ENCODE data around the gene SAP30BP.
A peak's percentile ranks its signal among the peaks of the same experiment; 100 is the strongest.

SAP30BP gene

GRCh38 chr17:75630071-75630917 lies 36.8 kb upstream of the SAP30BP start:
- TF ChIP-seq, protein P1, sequence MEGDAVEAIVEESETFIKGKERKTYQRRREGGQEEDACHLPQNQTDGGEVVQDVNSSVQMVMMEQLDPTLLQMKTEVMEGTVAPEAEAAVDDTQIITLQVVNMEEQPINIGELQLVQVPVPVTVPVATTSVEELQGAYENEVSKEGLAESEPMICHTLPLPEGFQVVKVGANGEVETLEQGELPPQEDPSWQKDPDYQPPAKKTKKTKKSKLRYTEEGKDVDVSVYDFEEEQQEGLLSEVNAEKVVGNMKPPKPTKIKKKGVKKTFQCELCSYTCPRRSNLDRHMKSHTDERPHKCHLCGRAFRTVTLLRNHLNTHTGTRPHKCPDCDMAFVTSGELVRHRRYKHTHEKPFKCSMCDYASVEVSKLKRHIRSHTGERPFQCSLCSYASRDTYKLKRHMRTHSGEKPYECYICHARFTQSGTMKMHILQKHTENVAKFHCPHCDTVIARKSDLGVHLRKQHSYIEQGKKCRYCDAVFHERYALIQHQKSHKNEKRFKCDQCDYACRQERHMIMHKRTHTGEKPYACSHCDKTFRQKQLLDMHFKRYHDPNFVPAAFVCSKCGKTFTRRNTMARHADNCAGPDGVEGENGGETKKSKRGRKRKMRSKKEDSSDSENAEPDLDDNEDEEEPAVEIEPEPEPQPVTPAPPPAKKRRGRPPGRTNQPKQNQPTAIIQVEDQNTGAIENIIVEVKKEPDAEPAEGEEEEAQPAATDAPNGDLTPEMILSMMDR (conservative IDR thresholded peaks at IDR 0.05) = no peak
- H3K27ac ChIP-seq = no peak overlapping the region

DNA sequence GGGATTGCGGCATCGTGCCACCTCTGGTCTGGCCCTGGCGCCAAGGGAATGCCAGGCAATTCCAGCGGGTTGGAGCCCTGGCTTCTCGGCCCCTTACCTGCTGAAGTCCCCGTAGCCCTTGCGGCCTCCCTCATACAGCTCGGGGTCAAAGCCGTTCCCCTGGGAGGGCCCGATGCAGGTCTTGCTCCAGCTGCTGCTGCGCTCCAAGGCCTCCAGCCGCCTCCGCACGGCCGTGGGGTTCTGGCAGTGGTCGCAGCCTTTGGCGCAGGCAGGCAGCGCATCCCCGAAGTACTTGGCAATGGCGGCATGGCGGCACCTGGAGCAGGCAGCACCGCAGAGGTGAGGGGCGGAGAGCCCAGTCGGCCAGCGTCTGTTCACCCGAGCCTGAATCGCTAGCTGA lies 35.8 kb upstream of the SAP30BP start:
- H3K27ac ChIP-seq = no peak overlapping the region
- TF ChIP-seq, protein P1 (conservative IDR thresholded peaks at IDR 0.05) = no peak

DNA sequence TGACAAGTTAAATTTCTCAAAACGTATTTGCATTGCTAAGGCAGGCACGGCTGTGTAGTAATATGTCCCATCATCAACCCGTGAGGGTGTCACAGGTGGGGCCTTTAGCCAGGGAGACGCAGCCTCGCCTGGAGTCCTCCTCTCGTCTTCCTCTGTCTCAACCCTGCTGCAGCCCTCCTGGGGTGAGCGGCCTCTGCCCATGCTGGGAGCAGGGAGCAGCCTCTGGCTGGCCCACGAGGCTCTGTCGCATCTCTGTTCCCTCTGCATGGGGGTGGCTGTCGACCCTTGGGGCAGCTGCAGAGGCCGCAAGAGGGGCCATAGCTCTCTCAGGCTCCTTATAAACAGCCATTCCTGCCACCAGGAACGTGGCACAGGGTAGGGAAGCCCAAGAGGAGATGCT lies 34.7 kb upstream of the SAP30BP start:
- peak overlapping the region; percentile 65 for H3K27ac ChIP-seq
- TF ChIP-seq, protein P1 (conservative IDR thresholded peaks at IDR 0.05) = no peak

DNA sequence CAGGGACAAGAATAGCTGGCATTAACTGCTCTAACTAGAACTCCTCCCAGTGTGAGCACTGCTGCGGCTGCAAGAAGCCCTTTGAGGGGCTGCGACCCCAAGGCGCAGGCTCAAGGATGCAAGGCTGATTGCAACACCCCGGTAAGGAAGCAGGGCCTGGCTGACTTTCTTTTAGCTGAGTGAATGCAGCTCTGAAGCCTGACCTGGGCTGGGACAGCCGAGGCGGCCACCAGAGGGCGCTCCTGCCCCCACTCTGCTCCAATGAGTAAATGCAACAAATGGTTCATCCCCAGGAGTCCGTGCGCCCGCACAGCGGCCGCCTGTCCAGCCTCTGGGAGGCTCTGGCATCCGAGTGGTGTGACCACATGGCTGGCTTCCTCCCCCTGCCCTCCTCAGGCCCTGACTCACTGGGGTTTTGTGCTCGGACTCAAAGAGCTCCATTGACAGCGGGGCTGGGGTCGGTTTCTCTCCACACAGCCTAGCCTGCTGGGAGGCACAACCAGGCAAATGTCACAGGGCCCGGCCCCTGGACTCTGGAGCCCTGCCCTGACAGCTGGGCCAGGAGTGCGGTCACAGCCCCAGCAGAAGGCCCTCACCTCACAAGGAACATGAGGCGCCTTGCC lies 34.2 kb upstream of the SAP30BP start, which contains the start of gene SMIM5:
SMIM5 (plus strand) TSS at position 572 of the 623 bp plus-strand sequence. CDS start 6,768 bp downstream, outside the sequence.
- H3K27ac ChIP-seq = peak within 1 kb of the TSS; percentile 65
- TF ChIP-seq, protein P1 (conservative IDR thresholded peaks at IDR 0.05) = peak; percentile 96

GRCh38 chr17:75633486-75634375 lies 33.4 kb upstream of the SAP30BP start:
- H3K27ac ChIP-seq = peak overlapping the region; percentile 65
- TF ChIP-seq, protein P1 (conservative IDR thresholded peaks at IDR 0.05) = peak; percentile 79

DNA sequence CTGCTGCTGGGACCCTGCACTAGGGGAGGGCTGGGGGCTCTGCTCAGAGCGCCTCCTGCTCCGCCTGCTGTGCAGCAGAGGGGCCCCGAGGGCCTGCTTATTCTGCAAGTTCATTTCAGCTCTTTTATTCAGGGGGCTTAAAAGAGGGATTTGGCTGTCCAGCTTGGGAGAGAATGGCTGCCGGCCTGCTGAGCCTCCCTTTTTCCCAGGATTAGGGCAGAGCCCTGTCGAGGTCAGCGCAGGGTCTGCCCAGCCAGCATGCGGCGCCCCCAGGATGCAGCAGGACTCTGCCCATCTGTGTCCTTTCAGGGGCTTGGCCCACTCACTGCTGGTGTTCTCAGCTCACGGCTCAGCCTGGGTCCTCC lies 32.8 kb upstream of the SAP30BP start:
- TF ChIP-seq, protein P1 (conservative IDR thresholded peaks at IDR 0.05) = no peak
- peak overlapping the region; percentile 65 for H3K27ac ChIP-seq
